HEK293 (cell line): Measurements from ENCODE around the gene SLC30A1.

ENCODE experiments used
- REPIN1 ChIP-seq: fragments of 450-650 bp; formaldehyde crosslinking; IDR thresholded peaks from 2 replicates; pipeline ENCODE4 v1.5.1; 2017; ENCODE audit warnings: missing biosample characterization, missing genetic modification characterization, low read depth
- ZBTB48 ChIP-seq: fragments of 450-650 bp; formaldehyde crosslinking; IDR thresholded peaks from 2 replicates; pipeline ENCODE4 v1.5.1; 2016; ENCODE audit warnings: missing biosample characterization, missing genetic modification characterization
- ZFP3 ChIP-seq: fragments of 450-650 bp; formaldehyde crosslinking; IDR thresholded peaks from 2 replicates; pipeline ENCODE4 v1.5.1; 2016; ENCODE audit warnings: low read depth, missing biosample characterization, missing genetic modification characterization
- ZNF132 ChIP-seq: fragments of 450-650 bp; formaldehyde crosslinking; IDR thresholded peaks from 2 replicates; pipeline ENCODE4 v1.5.1; 2017; ENCODE audit warnings: missing biosample characterization, missing genetic modification characterization, borderline replicate concordance
- ZNF311 ChIP-seq: fragments of 450-650 bp; formaldehyde crosslinking; IDR thresholded peaks from 2 replicates; pipeline ENCODE4 v1.5.1; 2017; ENCODE audit warnings: missing biosample characterization, missing genetic modification characterization, borderline replicate concordance
- ZNF747 ChIP-seq: fragments of 450-650 bp; formaldehyde crosslinking; IDR thresholded peaks from 2 replicates; pipeline ENCODE4 v1.5.1; 2016; ENCODE audit warnings: missing biosample characterization, missing genetic modification characterization
- TF ChIP-seq, protein P1 (sequence below): fragments of 450-650 bp; formaldehyde crosslinking; IDR thresholded peaks from 2 replicates; pipeline ENCODE4 v1.5.1; 2016; ENCODE audit warnings: missing biosample characterization, missing genetic modification characterization
- TF ChIP-seq, protein P2 (sequence below): fragments of 450-650 bp; formaldehyde crosslinking; IDR thresholded peaks from 2 replicates; pipeline ENCODE4 v1.5.1; 2016; ENCODE audit warnings: missing biosample characterization, missing genetic modification characterization

DNA sequence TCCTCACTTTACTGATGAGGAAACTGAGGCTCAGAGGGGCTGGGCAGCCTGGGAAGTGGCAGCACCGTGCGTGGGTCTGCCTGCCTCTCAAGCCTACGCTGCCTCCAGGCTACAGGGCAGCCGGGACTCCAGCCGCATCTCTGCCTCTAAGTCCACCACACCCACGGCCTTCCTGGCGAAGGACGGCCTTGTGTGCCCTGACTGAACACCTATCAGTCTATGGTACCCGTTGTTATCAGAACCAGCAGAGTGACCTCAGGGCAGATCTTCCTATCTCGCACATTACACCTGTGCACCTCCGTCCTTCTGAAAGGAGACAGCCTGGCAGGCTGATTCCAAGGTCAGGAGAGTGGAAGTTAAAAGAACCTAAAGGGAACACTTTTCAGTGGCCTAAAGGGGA is 35.7 kb upstream of the SLC30A1 start:
- TF ChIP-seq, protein P1, sequence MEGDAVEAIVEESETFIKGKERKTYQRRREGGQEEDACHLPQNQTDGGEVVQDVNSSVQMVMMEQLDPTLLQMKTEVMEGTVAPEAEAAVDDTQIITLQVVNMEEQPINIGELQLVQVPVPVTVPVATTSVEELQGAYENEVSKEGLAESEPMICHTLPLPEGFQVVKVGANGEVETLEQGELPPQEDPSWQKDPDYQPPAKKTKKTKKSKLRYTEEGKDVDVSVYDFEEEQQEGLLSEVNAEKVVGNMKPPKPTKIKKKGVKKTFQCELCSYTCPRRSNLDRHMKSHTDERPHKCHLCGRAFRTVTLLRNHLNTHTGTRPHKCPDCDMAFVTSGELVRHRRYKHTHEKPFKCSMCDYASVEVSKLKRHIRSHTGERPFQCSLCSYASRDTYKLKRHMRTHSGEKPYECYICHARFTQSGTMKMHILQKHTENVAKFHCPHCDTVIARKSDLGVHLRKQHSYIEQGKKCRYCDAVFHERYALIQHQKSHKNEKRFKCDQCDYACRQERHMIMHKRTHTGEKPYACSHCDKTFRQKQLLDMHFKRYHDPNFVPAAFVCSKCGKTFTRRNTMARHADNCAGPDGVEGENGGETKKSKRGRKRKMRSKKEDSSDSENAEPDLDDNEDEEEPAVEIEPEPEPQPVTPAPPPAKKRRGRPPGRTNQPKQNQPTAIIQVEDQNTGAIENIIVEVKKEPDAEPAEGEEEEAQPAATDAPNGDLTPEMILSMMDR (tag by site-specific recombination): no peak
- no peak for TF ChIP-seq REPIN1 (tag by site-specific recombination)
- TF ChIP-seq, protein P2, sequence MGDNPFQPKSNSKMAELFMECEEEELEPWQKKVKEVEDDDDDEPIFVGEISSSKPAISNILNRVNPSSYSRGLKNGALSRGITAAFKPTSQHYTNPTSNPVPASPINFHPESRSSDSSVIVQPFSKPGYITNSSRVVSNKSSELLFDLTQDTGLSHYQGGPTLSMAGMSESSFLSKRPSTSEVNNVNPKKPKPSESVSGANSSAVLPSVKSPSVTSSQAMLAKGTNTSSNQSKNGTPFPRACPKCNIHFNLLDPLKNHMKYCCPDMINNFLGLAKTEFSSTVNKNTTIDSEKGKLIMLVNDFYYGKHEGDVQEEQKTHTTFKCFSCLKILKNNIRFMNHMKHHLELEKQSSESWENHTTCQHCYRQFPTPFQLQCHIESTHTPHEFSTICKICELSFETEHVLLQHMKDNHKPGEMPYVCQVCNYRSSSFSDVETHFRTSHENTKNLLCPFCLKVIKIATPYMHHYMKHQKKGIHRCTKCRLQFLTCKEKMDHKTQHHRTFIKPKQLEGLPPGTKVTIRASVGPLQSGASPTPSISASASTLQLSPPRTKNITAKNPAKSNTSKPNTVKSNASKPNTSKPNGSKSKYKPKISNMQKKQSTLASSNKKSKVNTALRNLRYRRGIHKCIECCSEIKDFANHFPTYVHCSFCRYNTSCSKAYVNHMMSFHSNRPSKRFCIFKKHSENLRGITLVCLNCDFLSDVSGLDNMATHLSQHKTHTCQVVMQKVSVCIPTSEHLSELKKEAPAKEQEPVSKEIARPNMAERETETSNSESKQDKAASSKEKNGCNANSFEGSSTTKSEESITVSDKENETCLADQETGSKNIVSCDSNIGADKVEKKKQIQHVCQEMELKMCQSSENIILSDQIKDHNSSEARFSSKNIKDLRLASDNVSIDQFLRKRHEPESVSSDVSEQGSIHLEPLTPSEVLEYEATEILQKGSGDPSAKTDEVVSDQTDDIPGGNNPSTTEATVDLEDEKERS (tag by site-specific recombination): no peak
- no peak for TF ChIP-seq ZBTB48 (tag by site-specific recombination)
- TF ChIP-seq ZNF747 (tag by site-specific recombination): no peak
- TF ChIP-seq ZFP3 (tag by site-specific recombination): no peak
- TF ChIP-seq ZNF132: no peak
- TF ChIP-seq ZNF311 (tag by site-specific recombination): no peak
